Activated B cell treated with CpG ODN at 0.5 μM for 24 hours (primary cell): Measurements from ENCODE around the gene CENPX. TPM values are rescaled to one million over a fixed set of nuclear protein-coding genes. Genes with fewer than 3 reads are reported as not detected.

Experiments
- ATAC-seq: fragments of 200-7000 bp; cut with Tn5 transposase; one replicate; pipeline ENCODE4 v1.10.0; 2021; ENCODE audit warnings: low read depth, mild to moderate bottlenecking, moderate library complexity
- CTCF ChIA-PET: fragments of 350-600 bp; sonication (Branson Sonifier 250); formaldehyde crosslinking; loops from one replicate; lab custom pipeline; 2021; ENCODE audit warnings: antibody characterized with exemption; lab: Charles Lee
- POLR2A ChIA-PET: fragments of 350-600 bp; sonication (Branson Sonifier 250); formaldehyde crosslinking; loops from one replicate; lab custom pipeline; 2021; ENCODE audit warnings: antibody characterized with exemption; lab: Charles Lee
- DNase-seq: peaks from one replicate; pipeline ENCODE4 v3.0.0; 2022
- H3K27ac Mint-ChIP-seq: one replicate; pipeline ENCODE4 v1.8.0; 2020; ENCODE audit warnings: mixed read lengths
- H3K27me3 Mint-ChIP-seq: one replicate; pipeline ENCODE4 v1.8.0; 2021; ENCODE audit warnings: mixed read lengths
- H3K36me3 Mint-ChIP-seq: one replicate; pipeline ENCODE4 v1.8.0; 2021; ENCODE audit warnings: low read depth, mixed read lengths
- H3K4me1 Mint-ChIP-seq: one replicate; pipeline ENCODE4 v1.8.0; 2021; ENCODE audit warnings: mixed read lengths
- H3K4me3 Mint-ChIP-seq: one replicate; pipeline ENCODE4 v1.8.0; 2020; ENCODE audit warnings: mild to moderate bottlenecking, mixed read lengths
- H3K9me3 Mint-ChIP-seq: one replicate; pipeline ENCODE4 v1.8.0; 2020; ENCODE audit warnings: mixed read lengths
- intact Hi-C: fragments of 100-400 bp; cut with micrococcal nuclease; formaldehyde crosslinking; loops from one replicate; pipeline ENCODE4 v1.15.1; 2024
- total RNA-seq: library from RNA; stranded (reverse); gene quantifications from 2 replicates; pipeline ENCODE4 v1.2.3, GENCODE V29; 2022
- TF ChIP-seq, protein P1 (sequence below): fragments of 200-600 bp; IDR thresholded peaks from one replicate; pipeline ENCODE4 v1.8.0; 2022; ENCODE audit warnings: antibody characterized with exemption, mild to moderate bottlenecking

CENPX gene
- total RNA-seq, 1 donor from 2014 or later, result 41.7 TPM

DNA sequence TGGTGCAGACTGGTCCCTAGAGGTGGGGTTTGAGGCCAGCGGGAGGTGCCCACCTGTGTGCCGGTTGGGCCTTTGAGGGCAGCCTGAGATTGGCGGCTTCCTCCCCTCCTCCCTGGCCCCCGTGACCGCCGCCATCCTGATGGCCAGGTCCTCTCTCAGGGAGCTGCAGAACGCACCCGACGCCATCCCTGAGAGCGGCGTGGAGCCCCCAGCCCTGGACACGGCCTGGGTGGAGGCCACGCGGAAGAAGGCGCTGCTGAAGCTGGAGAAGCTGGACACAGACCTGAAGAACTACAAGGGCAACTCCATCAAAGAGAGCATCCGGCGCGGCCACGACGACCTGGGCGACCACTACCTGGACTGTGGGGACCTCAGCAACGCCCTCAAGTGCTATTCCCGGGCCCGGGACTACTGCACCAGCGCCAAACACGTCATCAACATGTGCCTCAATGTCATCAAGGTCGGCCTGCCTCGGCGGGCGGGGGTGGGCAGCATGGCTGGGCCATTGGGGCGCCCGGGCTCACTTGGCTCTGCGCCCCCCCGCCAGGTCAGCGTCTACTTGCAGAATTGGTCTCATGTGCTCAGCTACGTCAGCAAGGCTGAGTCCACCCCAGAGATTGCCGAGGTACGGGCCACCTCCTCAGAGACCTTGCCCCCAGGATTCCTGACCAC, 31.8 kb upstream of the CENPX start:
- Mint-ChIP-seq H3K36me3 (peaks cover 37% of the 10 kb centered on the region), H3K4me3 (no peak overlapping the region), H3K27me3 (no peaks in the 10 kb centered on the region), H3K27ac (no peak overlapping the region), H3K4me1 (peaks cover 17% of the 10 kb centered on the region), H3K9me3 (no peaks in the 10 kb centered on the region)
- ChIA-PET POLR2A (interaction anchor here (1.3 to 1.5 kb wide), 2 partner anchors 10 to 12 kb away, joined by 4 to 7 read pairs; partner anchors contain the start of gene DUS1L), CTCF (no interaction called here)
- TF ChIP-seq, protein P1, sequence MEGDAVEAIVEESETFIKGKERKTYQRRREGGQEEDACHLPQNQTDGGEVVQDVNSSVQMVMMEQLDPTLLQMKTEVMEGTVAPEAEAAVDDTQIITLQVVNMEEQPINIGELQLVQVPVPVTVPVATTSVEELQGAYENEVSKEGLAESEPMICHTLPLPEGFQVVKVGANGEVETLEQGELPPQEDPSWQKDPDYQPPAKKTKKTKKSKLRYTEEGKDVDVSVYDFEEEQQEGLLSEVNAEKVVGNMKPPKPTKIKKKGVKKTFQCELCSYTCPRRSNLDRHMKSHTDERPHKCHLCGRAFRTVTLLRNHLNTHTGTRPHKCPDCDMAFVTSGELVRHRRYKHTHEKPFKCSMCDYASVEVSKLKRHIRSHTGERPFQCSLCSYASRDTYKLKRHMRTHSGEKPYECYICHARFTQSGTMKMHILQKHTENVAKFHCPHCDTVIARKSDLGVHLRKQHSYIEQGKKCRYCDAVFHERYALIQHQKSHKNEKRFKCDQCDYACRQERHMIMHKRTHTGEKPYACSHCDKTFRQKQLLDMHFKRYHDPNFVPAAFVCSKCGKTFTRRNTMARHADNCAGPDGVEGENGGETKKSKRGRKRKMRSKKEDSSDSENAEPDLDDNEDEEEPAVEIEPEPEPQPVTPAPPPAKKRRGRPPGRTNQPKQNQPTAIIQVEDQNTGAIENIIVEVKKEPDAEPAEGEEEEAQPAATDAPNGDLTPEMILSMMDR, result no peak
- intact Hi-C loops, result no loop called here
- no peak for DNase-seq
- no peak for ATAC-seq

DNA sequence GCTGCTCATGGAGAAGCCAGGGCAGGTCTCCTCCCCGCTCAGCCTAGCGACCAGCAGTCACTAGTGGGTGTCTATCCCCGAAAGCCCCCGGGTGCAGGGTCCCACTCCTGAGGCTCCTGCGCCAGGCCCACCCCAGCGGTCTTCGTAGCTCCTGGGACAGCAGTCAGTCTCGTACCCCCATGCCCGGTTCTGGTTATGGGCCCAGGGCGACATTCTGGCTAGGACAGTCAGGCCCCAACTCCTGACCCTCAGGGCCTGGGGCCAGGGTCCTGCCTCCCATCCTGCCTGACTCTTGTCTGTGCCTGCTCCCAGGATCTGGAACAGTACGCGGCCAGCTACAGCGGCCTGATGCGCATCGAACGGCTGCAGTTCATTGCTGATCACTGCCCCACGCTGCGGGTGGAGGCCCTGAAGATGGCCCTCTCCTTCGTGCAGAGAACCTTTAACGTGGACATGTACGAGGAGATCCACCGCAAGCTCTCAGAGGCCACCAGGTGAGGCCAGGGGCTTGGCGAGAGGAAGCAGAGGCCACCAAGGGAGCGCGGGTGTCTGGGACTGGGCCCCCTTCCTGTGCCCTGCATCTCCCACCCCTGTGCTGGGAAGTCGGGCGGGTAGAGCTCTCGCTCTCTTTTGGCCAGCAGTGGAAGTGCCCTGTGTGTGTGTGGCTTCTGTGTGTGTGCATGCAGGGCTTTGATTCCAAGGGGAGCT, 31.0 kb upstream of the CENPX start:
- intact Hi-C loops, result no loop called here
- no peak for DNase-seq

DNA sequence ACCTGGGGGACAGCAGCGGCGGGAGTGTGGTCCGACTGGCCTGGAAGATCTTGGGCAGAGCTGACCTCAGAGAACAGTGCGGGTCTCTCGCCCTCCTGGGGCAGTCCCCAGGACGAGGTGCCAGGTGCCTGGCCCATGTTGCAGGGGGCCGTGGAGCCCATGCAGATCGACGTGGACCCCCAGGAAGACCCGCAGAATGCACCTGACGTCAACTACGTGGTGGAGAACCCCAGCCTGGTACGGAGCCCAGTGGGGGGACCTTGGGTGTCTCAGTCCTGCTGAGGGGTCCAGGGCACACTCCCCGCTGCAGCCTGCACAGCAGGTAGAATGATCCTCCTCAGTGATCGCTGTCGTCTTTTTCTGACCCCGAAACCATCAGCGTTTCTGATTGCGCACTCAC, 30.5 kb upstream of the CENPX start:
- H3K4me1 Mint-ChIP-seq, result peaks cover 17% of the 10 kb centered on the region
- no peaks in the 10 kb centered on the region for H3K27me3 Mint-ChIP-seq
- no peak overlapping the region for H3K27ac Mint-ChIP-seq
- DNase-seq (no peak), ATAC-seq (no peak)
- TF ChIP-seq, protein P1, result no peak
- ChIA-PET POLR2A (interaction anchor here (1.6 to 4.2 kb wide), 2 partner anchors 12 to 16 kb away, joined by 7 to 30 read pairs; partner anchors contain the start of gene DCXR), CTCF (no interaction called here)
- H3K36me3 Mint-ChIP-seq, result peaks cover 29% of the 10 kb centered on the region
- H3K4me3 Mint-ChIP-seq, result peak overlapping the region; percentile 71
- intact Hi-C loops, result no loop called here
- H3K9me3 Mint-ChIP-seq, result no peaks in the 10 kb centered on the region

More for the DNA sequence above, 31.0 kb upstream of the CENPX start:
- Mint-ChIP-seq H3K4me3 (peak overlapping the region; percentile 71), H3K36me3 (peaks cover 33% of the 10 kb centered on the region), H3K27ac (no peak overlapping the region), H3K27me3 (no peaks in the 10 kb centered on the region), H3K9me3 (no peaks in the 10 kb centered on the region), H3K4me1 (peaks cover 17% of the 10 kb centered on the region)
- ChIA-PET POLR2A (interaction anchor here (1.5 to 4.2 kb wide), 3 partner anchors 11 to 16 kb away, joined by 7 to 30 read pairs (median 7); partner anchors contain the start of gene DCXR), CTCF (no interaction called here)
- TF ChIP-seq, protein P1, result no peak
- no peak for ATAC-seq

DNA sequence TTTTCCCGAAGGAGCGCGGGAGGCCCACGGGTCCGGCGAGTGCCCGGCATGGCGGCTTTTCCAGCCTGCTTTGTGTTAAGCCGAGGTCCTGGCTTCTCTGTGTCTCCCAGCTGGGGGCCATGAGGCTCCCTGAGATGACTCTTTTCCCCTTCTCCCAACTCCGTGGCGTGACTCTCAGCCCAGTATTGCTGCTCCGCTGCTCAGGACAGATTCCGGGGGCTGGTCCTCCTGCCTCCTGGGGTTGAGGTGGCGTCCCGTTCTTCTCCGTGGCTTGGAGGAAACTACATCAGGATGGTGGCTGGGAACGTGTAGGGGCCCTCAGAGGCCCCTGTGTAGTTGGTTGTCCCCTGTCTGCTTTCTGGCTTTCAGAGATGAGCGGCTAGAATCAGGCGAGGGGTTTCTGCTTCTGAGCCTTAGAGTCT, 30.0 kb upstream of the CENPX start:
- ChIA-PET CTCF (interaction anchor here (1.3 kb wide), 1 partner anchor 93 kb away, joined by 3 read pairs; no protein-coding TSS in a partner anchor), POLR2A (interaction anchor here (1.6 to 4.2 kb wide), 3 partner anchors 12 to 23 kb away, joined by 3 to 30 read pairs (median 7); partner anchors contain the start of gene DCXR)
- no peaks in the 10 kb centered on the region for H3K27me3 Mint-ChIP-seq
- peaks cover 29% of the 10 kb centered on the region for H3K36me3 Mint-ChIP-seq
- no peak for DNase-seq
- peaks cover 17% of the 10 kb centered on the region for H3K4me1 Mint-ChIP-seq
- ATAC-seq, result no peak
- H3K4me3 Mint-ChIP-seq, result peak overlapping the region; percentile 71
- H3K27ac Mint-ChIP-seq, result no peak overlapping the region
- TF ChIP-seq, protein P1, result no peak
- intact Hi-C loops, result no loop called here
- H3K9me3 Mint-ChIP-seq, result no peaks in the 10 kb centered on the region
